ENCODE results near the gene INPP5E.

DNA sequence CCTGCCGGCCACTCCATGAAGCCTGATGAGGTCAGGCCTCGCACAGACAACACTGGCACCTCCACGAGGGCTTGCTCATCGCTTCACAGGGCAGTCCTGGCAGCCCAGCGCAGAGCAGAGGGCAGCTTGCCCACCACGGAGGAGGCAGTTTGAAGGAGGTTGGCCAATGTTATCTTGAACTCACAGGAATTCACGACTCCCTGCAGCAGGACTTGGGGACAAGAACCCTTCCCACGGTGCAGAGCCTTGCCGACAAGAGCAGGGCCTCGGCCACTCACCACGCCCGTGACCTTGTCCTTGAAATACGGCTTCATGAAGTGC is 44.7 kb downstream of the INPP5E start:
- TF ChIP-seq, protein P1, sequence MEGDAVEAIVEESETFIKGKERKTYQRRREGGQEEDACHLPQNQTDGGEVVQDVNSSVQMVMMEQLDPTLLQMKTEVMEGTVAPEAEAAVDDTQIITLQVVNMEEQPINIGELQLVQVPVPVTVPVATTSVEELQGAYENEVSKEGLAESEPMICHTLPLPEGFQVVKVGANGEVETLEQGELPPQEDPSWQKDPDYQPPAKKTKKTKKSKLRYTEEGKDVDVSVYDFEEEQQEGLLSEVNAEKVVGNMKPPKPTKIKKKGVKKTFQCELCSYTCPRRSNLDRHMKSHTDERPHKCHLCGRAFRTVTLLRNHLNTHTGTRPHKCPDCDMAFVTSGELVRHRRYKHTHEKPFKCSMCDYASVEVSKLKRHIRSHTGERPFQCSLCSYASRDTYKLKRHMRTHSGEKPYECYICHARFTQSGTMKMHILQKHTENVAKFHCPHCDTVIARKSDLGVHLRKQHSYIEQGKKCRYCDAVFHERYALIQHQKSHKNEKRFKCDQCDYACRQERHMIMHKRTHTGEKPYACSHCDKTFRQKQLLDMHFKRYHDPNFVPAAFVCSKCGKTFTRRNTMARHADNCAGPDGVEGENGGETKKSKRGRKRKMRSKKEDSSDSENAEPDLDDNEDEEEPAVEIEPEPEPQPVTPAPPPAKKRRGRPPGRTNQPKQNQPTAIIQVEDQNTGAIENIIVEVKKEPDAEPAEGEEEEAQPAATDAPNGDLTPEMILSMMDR (IDR thresholded peaks at IDR 0.05), result no peak
- TF ChIP-seq POLR2A (IDR thresholded peaks at IDR 0.05), result no peak

Data from right lobe of liver (tissue), 4 donors.